ENCODE results near the gene FBXL16. TPM values are rescaled to one million over a fixed set of nuclear protein-coding genes. Genes with fewer than 3 reads are reported as not detected.

The FBXL16 gene
- total and polyA plus RNA-seq, 2 of the 13 experiments (the other 11 are each of a cell fraction or from before 2014, with no cell fraction given) = 0.22 to 2.0 TPM

DNA sequence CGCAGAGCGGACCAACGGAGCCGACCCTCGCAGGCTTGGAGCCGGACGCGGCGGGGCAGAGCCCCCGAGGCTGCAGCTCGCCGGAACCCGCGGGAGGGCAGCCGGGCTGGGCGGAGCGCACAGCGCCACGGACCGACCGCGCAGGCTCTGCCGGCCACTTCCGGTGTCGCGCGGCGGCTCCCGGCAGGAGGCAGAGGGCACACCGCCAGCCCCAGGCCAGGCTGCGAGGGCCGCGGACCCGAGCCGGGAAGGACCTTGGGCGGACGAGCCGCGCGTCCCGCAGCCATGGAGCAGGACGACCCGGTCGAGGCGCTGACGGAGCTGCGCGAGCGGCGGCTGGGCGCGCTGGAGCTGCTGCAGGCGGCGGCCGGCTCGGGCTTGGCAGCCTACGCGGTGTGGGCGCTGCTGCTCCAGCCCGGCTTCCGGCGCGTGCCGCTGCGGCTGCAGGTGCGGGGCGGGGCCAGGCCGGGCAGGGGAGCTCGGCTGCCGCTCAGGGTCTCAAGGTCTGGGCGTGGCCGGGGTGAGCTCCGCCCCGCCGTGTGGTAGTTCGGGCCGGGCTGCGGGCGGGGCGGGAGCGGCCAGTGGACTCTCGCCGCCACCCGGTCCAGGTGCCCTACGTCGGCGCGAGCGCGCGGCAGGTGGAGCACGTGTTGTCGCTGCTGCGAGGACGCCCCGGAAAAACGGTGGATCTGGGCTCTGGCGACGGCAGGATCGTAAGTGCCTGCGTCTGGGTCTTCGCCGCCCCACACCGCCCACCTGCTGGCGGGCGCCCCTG, 15.6 kb upstream of the FBXL16 start, which contains the start of gene ANTKMT (continued):
- TF ChIP-seq ZNF75D (CRISPR knock-in tag; IDR thresholded peaks at IDR 0.05; ENCODE audit: borderline replicate concordance) = no peak
- no peak for TF ChIP-seq SOX6 (IDR thresholded peaks at IDR 0.05)
- TF ChIP-seq SOX6 (CRISPR knock-in tag; IDR thresholded peaks at IDR 0.05) = 0 out of 2 replicates have a peak, but pooled peaks have one; percentile 19
- no peak for TF ChIP-seq MEIS1 (CRISPR knock-in tag; IDR thresholded peaks at IDR 0.05; ENCODE audit: borderline replicate concordance)
- TF ChIP-seq ZSCAN30 (CRISPR knock-in tag; IDR thresholded peaks at IDR 0.05) = no peak
- TF ChIP-seq TSC22D2 (CRISPR knock-in tag; IDR thresholded peaks at IDR 0.05; ENCODE audit: borderline replicate concordance) = no peak
- peak; percentile 47 for TF ChIP-seq ASH2L (IDR thresholded peaks at IDR 0.05; ENCODE audit: insufficient read length, low read depth, low read length)
- TF ChIP-seq, protein P1, sequence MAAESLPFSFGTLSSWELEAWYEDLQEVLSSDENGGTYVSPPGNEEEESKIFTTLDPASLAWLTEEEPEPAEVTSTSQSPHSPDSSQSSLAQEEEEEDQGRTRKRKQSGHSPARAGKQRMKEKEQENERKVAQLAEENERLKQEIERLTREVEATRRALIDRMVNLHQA (CRISPR knock-in tag; IDR thresholded peaks at IDR 0.05) = no peak
- TF ChIP-seq PHF21A (CRISPR knock-in tag; IDR thresholded peaks at IDR 0.05) = peak; percentile 45; the same call in 1 of the 2 replicates
- TF ChIP-seq, protein P2, sequence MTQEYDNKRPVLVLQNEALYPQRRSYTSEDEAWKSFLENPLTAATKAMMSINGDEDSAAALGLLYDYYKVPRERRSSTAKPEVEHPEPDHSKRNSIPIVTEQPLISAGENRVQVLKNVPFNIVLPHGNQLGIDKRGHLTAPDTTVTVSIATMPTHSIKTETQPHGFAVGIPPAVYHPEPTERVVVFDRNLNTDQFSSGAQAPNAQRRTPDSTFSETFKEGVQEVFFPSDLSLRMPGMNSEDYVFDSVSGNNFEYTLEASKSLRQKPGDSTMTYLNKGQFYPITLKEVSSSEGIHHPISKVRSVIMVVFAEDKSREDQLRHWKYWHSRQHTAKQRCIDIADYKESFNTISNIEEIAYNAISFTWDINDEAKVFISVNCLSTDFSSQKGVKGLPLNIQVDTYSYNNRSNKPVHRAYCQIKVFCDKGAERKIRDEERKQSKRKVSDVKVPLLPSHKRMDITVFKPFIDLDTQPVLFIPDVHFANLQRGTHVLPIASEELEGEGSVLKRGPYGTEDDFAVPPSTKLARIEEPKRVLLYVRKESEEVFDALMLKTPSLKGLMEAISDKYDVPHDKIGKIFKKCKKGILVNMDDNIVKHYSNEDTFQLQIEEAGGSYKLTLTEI (CRISPR knock-in tag; conservative IDR thresholded peaks at IDR 0.05) = no peak; the same call in 1 of the 2 replicates
- TF ChIP-seq, protein P3, sequence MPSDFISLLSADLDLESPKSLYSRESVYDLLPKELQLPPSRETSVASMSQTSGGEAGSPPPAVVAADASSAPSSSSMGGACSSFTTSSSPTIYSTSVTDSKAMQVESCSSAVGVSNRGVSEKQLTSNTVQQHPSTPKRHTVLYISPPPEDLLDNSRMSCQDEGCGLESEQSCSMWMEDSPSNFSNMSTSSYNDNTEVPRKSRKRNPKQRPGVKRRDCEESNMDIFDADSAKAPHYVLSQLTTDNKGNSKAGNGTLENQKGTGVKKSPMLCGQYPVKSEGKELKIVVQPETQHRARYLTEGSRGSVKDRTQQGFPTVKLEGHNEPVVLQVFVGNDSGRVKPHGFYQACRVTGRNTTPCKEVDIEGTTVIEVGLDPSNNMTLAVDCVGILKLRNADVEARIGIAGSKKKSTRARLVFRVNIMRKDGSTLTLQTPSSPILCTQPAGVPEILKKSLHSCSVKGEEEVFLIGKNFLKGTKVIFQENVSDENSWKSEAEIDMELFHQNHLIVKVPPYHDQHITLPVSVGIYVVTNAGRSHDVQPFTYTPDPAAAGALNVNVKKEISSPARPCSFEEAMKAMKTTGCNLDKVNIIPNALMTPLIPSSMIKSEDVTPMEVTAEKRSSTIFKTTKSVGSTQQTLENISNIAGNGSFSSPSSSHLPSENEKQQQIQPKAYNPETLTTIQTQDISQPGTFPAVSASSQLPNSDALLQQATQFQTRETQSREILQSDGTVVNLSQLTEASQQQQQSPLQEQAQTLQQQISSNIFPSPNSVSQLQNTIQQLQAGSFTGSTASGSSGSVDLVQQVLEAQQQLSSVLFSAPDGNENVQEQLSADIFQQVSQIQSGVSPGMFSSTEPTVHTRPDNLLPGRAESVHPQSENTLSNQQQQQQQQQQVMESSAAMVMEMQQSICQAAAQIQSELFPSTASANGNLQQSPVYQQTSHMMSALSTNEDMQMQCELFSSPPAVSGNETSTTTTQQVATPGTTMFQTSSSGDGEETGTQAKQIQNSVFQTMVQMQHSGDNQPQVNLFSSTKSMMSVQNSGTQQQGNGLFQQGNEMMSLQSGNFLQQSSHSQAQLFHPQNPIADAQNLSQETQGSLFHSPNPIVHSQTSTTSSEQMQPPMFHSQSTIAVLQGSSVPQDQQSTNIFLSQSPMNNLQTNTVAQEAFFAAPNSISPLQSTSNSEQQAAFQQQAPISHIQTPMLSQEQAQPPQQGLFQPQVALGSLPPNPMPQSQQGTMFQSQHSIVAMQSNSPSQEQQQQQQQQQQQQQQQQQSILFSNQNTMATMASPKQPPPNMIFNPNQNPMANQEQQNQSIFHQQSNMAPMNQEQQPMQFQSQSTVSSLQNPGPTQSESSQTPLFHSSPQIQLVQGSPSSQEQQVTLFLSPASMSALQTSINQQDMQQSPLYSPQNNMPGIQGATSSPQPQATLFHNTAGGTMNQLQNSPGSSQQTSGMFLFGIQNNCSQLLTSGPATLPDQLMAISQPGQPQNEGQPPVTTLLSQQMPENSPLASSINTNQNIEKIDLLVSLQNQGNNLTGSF (CRISPR knock-in tag; IDR thresholded peaks at IDR 0.05) = peak; percentile 71; the same call in 1 of the 2 replicates
- TF ChIP-seq PCBP2 (optimal IDR thresholded peaks at IDR 0.05; ENCODE audit: low read depth, low read length, poor library complexity, severe bottlenecking) = no peak
- TF ChIP-seq, protein P4, sequence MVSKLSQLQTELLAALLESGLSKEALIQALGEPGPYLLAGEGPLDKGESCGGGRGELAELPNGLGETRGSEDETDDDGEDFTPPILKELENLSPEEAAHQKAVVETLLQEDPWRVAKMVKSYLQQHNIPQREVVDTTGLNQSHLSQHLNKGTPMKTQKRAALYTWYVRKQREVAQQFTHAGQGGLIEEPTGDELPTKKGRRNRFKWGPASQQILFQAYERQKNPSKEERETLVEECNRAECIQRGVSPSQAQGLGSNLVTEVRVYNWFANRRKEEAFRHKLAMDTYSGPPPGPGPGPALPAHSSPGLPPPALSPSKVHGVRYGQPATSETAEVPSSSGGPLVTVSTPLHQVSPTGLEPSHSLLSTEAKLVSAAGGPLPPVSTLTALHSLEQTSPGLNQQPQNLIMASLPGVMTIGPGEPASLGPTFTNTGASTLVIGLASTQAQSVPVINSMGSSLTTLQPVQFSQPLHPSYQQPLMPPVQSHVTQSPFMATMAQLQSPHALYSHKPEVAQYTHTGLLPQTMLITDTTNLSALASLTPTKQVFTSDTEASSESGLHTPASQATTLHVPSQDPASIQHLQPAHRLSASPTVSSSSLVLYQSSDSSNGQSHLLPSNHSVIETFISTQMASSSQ (IDR thresholded peaks at IDR 0.05; ENCODE audit: low read depth) = no peak
- TF ChIP-seq, protein P4 (CRISPR knock-in tag; IDR thresholded peaks at IDR 0.05; ENCODE audit: borderline replicate concordance) = peak; percentile 38; the same call in 1 of the 2 replicates
